ENCODE results near the gene ACOX1. TPM values are rescaled to one million over a fixed set of nuclear protein-coding genes. Genes with fewer than 3 reads are reported as not detected.

The ACOX1 gene
- total and polyA plus RNA-seq, 4 donors = 33.3 to 293 (median 63.4) TPM

- no peaks in the 10 kb centered on the region for H3K27me3 ChIP-seq (ENCODE audit: control insufficient read depth in 4 of 4, insufficient read depth in 4 of 4, low read length in 3 of 4)
- no peak overlapping the region for H3K27ac ChIP-seq (ENCODE audit: low read depth in 1 of 2, low read length in 2 of 2)
- TF ChIP-seq ATF3 (IDR thresholded peaks at IDR 0.05) (no peak), MAX (IDR thresholded peaks at IDR 0.05) (no peak), FOXA2 (IDR thresholded peaks at IDR 0.05) (no peak), JUND (IDR thresholded peaks at IDR 0.05) (no peak), HNF4G (IDR thresholded peaks at IDR 0.05) (no peak), GABPA (IDR thresholded peaks at IDR 0.05 in 1 of 2, conservative IDR thresholded peaks at IDR 0.05 in 1 of 2) (no peak)
- WGBS = 89% methylated on average over 9 of the region's 9 CpGs
- no peak overlapping the region for H3K9ac ChIP-seq (ENCODE audit: low read depth in 1 of 2, low read length in 2 of 2)
- no peaks in the 10 kb centered on the region for H3K4me1 ChIP-seq (ENCODE audit: control insufficient read depth in 4 of 4, insufficient read depth in 4 of 4, low read length in 3 of 4)
- no peaks in the 10 kb centered on the region for H3K36me3 ChIP-seq (ENCODE audit: control insufficient read depth in 4 of 4, insufficient read depth in 3 of 4, low read depth in 1 of 4, low read length in 3 of 4)
- H3K4me3 ChIP-seq (ENCODE audit: low read depth in 1 of 3, low read length in 3 of 3) = no peak overlapping the region
- no peak for DNase-seq (ENCODE audit: low spot score)
- H3K9me3 ChIP-seq (ENCODE audit: control insufficient read depth in 4 of 4, low read length in 3 of 4) = no peaks in the 10 kb centered on the region
Measured at GRCh38 chr17:76023900-76024237, 44.9 kb upstream of the ACOX1 start.

GRCh38 chr17:76022973-76023899 lies 44.3 kb upstream of the ACOX1 start:
- WGBS = 90% methylated on average over 28 of the region's 28 CpGs
- Histone ChIP-seq H3K9ac (ENCODE audit: low read depth in 1 of 2, low read length in 2 of 2) (no peak overlapping the region), H3K4me3 (ENCODE audit: low read depth in 1 of 3, low read length in 3 of 3) (no peak overlapping the region), H3K36me3 (ENCODE audit: control insufficient read depth in 4 of 4, insufficient read depth in 3 of 4, low read depth in 1 of 4, low read length in 3 of 4) (no peaks in the 10 kb centered on the region), H3K4me1 (ENCODE audit: control insufficient read depth in 4 of 4, insufficient read depth in 4 of 4, low read length in 3 of 4) (no peaks in the 10 kb centered on the region), H3K9me3 (ENCODE audit: control insufficient read depth in 4 of 4, low read length in 3 of 4) (no peaks in the 10 kb centered on the region), H3K27me3 (ENCODE audit: control insufficient read depth in 4 of 4, insufficient read depth in 4 of 4, low read length in 3 of 4) (no peaks in the 10 kb centered on the region), H3K27ac (ENCODE audit: low read depth in 1 of 2, low read length in 2 of 2) (no peak overlapping the region)
- TF ChIP-seq RAD21 (IDR thresholded peaks at IDR 0.05) = no peak
- TF ChIP-seq FOXA2 (IDR thresholded peaks at IDR 0.05) = no peak
- no peak for TF ChIP-seq RXRA (IDR thresholded peaks at IDR 0.05)
- TF ChIP-seq GABPA (IDR thresholded peaks at IDR 0.05 in 1 of 2, conservative IDR thresholded peaks at IDR 0.05 in 1 of 2) = no peak
- no peak for TF ChIP-seq EGR1 (IDR thresholded peaks at IDR 0.05; ENCODE audit: low read depth in 2 of 2)
- no peak for TF ChIP-seq JUND (IDR thresholded peaks at IDR 0.05)
- TF ChIP-seq TAF1 (conservative IDR thresholded peaks at IDR 0.05) = no peak
- no peak for TF ChIP-seq YY1 (IDR thresholded peaks at IDR 0.05)
- TF ChIP-seq FOXA1 (IDR thresholded peaks at IDR 0.05) = no peak
- no peak for TF ChIP-seq MAX (IDR thresholded peaks at IDR 0.05)
- no peak for DNase-seq (ENCODE audit: low spot score)

- H3K9me3 ChIP-seq (ENCODE audit: control insufficient read depth in 4 of 4, low read length in 3 of 4) = no peaks in the 10 kb centered on the region
- no peak overlapping the region for H3K27ac ChIP-seq (ENCODE audit: low read depth in 1 of 2, low read length in 2 of 2)
- no peaks in the 10 kb centered on the region for H3K4me1 ChIP-seq (ENCODE audit: control insufficient read depth in 4 of 4, insufficient read depth in 4 of 4, low read length in 3 of 4)
- no peak for DNase-seq (ENCODE audit: low spot score)
- WGBS = 88% methylated on average over 24 of the region's 24 CpGs
- no peak overlapping the region for H3K4me3 ChIP-seq (ENCODE audit: low read depth in 1 of 3, low read length in 3 of 3)
- TF ChIP-seq RAD21 (IDR thresholded peaks at IDR 0.05) (no peak), GABPA (IDR thresholded peaks at IDR 0.05 in 1 of 2, conservative IDR thresholded peaks at IDR 0.05 in 1 of 2) (no peak), REST (IDR thresholded peaks at IDR 0.05) (no peak), SP1 (IDR thresholded peaks at IDR 0.05) (no peak), TAF1 (conservative IDR thresholded peaks at IDR 0.05) (no peak), JUND (IDR thresholded peaks at IDR 0.05) (no peak), HNF4G (IDR thresholded peaks at IDR 0.05) (no peak), MAX (IDR thresholded peaks at IDR 0.05) (no peak), YY1 (IDR thresholded peaks at IDR 0.05) (no peak), ZBTB33 (IDR thresholded peaks at IDR 0.05) (no peak), CTCF (IDR thresholded peaks at IDR 0.05; ENCODE audit: low read depth, low read length, missing input control) (no peak), FOXA2 (IDR thresholded peaks at IDR 0.05) (no peak)
- H3K36me3 ChIP-seq (ENCODE audit: control insufficient read depth in 4 of 4, insufficient read depth in 3 of 4, low read depth in 1 of 4, low read length in 3 of 4) = no peaks in the 10 kb centered on the region
- H3K27me3 ChIP-seq (ENCODE audit: control insufficient read depth in 4 of 4, insufficient read depth in 4 of 4, low read length in 3 of 4) = no peaks in the 10 kb centered on the region
- no peak overlapping the region for H3K9ac ChIP-seq (ENCODE audit: low read depth in 1 of 2, low read length in 2 of 2)
Measured at GRCh38 chr17:76022285-76022684, 43.3 kb upstream of the ACOX1 start.
